NB4 (cell line): ENCODE results near the gene MX1.

Experiments
- CTCF ChIP-seq: IDR thresholded peaks from one replicate; pipeline ENCODE4 v1.5.1; 2012; ENCODE audit warnings: low read depth, low read length
- MAX ChIP-seq: IDR thresholded peaks from 2 replicates; pipeline ENCODE4 v1.6.1; 2011; ENCODE audit warnings: low read depth, low read length
- MYC ChIP-seq: IDR thresholded peaks from 2 replicates; pipeline ENCODE4 v1.6.1; 2011; ENCODE audit warnings: low read depth, low read length
- POLR2A ChIP-seq: IDR thresholded peaks from 2 replicates; pipeline ENCODE4 v1.6.1; 2011; ENCODE audit warnings: mild to moderate bottlenecking; ENCODE audit not compliant: insufficient read length; ENCODE audit errors: extremely low read depth

- TF ChIP-seq CTCF = no peak
- TF ChIP-seq POLR2A = no peak
- no peak for TF ChIP-seq MAX
- TF ChIP-seq MYC = no peak
These were observed 64.3 kb downstream of the MX1 start for GRCh38 chr21:41490330-41490729.
